ENCODE results near the gene HMGB3. TPM values are rescaled to one million over a fixed set of nuclear protein-coding genes. Genes with fewer than 3 reads are reported as not detected.

HMGB3 gene
- total RNA-seq, 4 donors from 2014 or later, result 6.5 to 19.6 (median 12.9) TPM

DNA sequence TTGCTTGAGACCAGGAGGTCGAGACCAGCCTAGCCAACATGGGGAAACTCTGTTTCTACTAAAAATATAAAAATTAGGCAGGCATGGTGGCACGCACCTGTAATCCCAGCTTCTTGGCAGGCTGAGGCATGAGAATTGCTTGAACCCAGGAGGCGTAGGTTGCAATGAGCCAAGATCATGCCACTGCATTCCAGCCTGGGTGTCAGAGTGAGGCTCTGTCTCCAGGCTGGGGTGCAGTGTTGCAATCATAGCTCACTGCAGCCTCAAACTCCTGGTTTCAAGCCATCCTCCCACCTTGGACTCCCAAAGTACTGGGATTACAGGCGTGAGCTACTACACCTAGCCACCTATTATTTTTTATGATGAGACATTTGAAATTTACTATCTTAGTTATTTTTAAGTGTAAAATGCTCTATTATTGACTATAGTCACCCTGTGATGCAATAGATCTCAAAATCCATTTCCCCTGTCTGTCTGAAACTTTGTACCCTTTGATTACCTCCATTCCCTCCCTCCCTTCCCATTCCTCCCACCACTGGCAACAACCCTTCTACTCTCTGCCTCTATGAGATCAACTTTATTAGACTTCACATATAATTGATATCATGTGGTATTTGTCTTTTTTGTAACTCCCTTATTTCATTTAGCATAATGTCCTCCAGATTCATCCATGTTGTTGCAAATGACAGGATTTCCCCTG is 23.4 kb downstream of the HMGB3 start:
- H3K4me3 ChIP-seq, result no peak overlapping the region
- H3K4me1 ChIP-seq, result no peaks in the 10 kb centered on the region
- H3K27me3 ChIP-seq, result no peaks in the 10 kb centered on the region
- DNase-seq (ENCODE audit: low spot score in 2 of 2), result no peak
- H3K27ac ChIP-seq, result no peak overlapping the region
- H3K36me3 ChIP-seq, result no peaks in the 10 kb centered on the region
- WGBS, result 89% methylated on average over 4 of the region's 4 CpGs
- no peaks in the 10 kb centered on the region for H3K9me3 ChIP-seq
- TF ChIP-seq POLR2A (IDR thresholded peaks at IDR 0.05), result no peak
- TF ChIP-seq EP300 (IDR thresholded peaks at IDR 0.05), result no peak
- TF ChIP-seq POLR2AphosphoS5 (IDR thresholded peaks at IDR 0.05), result no peak
- TF ChIP-seq, protein P1, sequence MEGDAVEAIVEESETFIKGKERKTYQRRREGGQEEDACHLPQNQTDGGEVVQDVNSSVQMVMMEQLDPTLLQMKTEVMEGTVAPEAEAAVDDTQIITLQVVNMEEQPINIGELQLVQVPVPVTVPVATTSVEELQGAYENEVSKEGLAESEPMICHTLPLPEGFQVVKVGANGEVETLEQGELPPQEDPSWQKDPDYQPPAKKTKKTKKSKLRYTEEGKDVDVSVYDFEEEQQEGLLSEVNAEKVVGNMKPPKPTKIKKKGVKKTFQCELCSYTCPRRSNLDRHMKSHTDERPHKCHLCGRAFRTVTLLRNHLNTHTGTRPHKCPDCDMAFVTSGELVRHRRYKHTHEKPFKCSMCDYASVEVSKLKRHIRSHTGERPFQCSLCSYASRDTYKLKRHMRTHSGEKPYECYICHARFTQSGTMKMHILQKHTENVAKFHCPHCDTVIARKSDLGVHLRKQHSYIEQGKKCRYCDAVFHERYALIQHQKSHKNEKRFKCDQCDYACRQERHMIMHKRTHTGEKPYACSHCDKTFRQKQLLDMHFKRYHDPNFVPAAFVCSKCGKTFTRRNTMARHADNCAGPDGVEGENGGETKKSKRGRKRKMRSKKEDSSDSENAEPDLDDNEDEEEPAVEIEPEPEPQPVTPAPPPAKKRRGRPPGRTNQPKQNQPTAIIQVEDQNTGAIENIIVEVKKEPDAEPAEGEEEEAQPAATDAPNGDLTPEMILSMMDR (IDR thresholded peaks at IDR 0.05), result no peak

DNA sequence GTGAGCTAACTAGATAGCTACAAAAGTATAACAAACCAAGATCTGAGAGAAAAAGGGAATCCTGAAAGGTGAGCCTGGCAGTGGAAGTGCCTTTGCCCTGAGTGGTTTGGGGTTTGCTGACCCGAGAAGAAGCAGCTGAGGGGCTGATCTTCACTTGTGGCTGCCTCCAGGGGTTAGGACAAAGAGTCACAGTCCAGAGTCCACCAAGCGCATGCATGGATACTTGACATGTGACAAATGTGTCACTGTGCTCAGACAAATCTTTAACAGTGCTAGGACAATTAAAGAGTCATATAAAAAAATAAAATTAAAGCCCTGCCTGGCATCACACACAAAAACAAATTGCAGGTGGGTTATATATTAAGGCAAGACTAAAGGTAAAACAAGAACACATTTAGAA is 26.4 kb downstream of the HMGB3 start:
- Histone ChIP-seq H3K9me3 (no peaks in the 10 kb centered on the region), H3K36me3 (no peaks in the 10 kb centered on the region), H3K4me3 (no peak overlapping the region), H3K27ac (no peak overlapping the region), H3K4me1 (no peaks in the 10 kb centered on the region), H3K27me3 (no peaks in the 10 kb centered on the region)
- TF ChIP-seq EP300 (IDR thresholded peaks at IDR 0.05) (no peak), POLR2AphosphoS5 (IDR thresholded peaks at IDR 0.05) (no peak), POLR2A (IDR thresholded peaks at IDR 0.05) (no peak)
- TF ChIP-seq, protein P1 (IDR thresholded peaks at IDR 0.05), result no peak
- WGBS, result 52% methylated on average over 2 of the region's 2 CpGs
- no peak for DNase-seq (ENCODE audit: low spot score in 2 of 2)

DNA sequence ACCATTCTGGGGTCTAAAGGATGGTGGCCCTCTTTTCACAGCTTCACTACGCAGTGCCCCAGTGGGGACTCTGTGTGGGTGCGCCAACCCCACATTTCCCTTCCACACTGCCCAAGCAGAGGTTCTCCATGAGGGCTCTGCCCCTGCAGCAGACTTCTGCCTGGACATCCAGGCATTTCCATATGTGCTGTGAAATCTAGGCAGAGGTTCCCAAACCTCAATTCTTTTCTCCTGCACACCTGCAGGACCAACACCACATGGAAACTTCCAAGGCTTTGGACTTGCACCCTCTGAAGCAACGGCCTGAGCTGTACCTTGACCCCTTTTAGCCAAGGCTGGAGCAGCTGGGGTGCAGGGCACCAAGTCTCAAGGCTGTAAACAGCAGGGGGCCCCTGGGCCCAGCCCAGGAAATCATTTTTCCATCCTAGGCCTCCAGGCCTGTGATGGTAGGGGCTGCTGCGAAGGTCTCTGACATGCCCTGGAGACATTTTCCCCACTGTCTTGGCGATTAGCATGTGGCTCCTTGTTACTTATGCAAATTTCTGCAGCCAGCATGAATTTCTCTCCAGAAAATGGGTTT is 30.1 kb downstream of the HMGB3 start:
- TF ChIP-seq POLR2A (IDR thresholded peaks at IDR 0.05) (no peak), POLR2AphosphoS5 (IDR thresholded peaks at IDR 0.05) (no peak), EP300 (IDR thresholded peaks at IDR 0.05) (no peak)
- TF ChIP-seq, protein P1 (IDR thresholded peaks at IDR 0.05), result no peak

DNA sequence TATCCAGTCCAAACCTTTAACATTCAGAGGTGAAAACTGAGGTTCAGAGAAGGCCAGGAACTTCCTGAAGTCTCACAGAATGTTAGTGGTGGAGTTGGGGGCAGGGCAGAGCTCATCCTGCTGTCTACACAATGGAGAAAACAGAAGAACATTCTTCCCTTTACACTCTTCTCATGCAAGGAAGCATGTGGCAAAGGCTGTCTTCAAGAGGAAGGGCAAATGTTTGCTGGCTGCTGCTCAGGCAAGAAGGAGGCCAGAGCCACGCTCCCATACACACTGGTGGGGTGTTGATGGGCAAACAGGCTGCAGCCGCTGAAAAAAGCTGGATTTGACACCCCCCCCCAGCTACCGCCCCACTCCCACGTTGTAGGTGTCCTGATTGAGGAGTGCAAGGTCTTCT is 32.5 kb downstream of the HMGB3 start:
- Histone ChIP-seq H3K36me3 (no peaks in the 10 kb centered on the region), H3K27me3 (no peaks in the 10 kb centered on the region), H3K27ac (no peak overlapping the region), H3K4me3 (no peak overlapping the region), H3K9me3 (no peaks in the 10 kb centered on the region), H3K4me1 (no peaks in the 10 kb centered on the region)
- TF ChIP-seq, protein P1 (IDR thresholded peaks at IDR 0.05), result no peak
- TF ChIP-seq POLR2A (IDR thresholded peaks at IDR 0.05) (no peak), POLR2AphosphoS5 (IDR thresholded peaks at IDR 0.05) (no peak), EP300 (IDR thresholded peaks at IDR 0.05) (no peak)
- DNase-seq (ENCODE audit: low spot score in 2 of 2), result no peak
- WGBS, result 57% methylated on average over 3 of the region's 4 CpGs

More for the DNA sequence above, 30.1 kb downstream of the HMGB3 start:
- H3K9me3 ChIP-seq, result no peaks in the 10 kb centered on the region
- no peak for DNase-seq (ENCODE audit: low spot score in 2 of 2)
- no peak overlapping the region for H3K4me3 ChIP-seq
- no peaks in the 10 kb centered on the region for H3K36me3 ChIP-seq
- H3K27ac ChIP-seq, result no peak overlapping the region
- 61% methylated on average over 5 of the region's 5 CpGs for WGBS
- no peaks in the 10 kb centered on the region for H3K4me1 ChIP-seq
- no peaks in the 10 kb centered on the region for H3K27me3 ChIP-seq

DNA sequence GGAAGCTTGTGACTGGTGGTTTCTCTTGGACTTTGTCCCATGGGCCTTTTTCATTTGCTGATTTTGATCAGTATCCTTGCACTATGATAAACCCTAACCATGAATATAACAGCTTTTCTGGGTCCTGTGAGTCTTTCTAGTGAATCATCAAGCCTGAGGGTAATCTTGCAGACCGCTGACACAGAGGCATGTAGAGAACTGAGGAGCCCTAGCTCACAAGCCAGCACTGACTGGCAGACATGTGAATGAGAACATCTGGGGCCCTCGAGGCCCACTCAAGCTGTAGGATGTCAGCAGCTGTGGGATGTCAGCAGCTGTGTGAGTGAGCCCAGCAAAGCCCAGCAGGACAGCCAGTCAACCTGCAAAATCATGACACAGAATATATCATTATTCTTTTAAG is 36.7 kb downstream of the HMGB3 start:
- no peak for DNase-seq (ENCODE audit: low spot score in 2 of 2)
- 34% methylated on average over 2 of the region's 2 CpGs for WGBS

More for the DNA sequence above, 36.7 kb downstream of the HMGB3 start:
- Histone ChIP-seq H3K27ac (no peak overlapping the region), H3K9me3 (no peaks in the 10 kb centered on the region), H3K4me3 (no peak overlapping the region), H3K36me3 (no peaks in the 10 kb centered on the region), H3K4me1 (no peaks in the 10 kb centered on the region), H3K27me3 (no peaks in the 10 kb centered on the region)
- no peak for TF ChIP-seq EP300 (IDR thresholded peaks at IDR 0.05)
- TF ChIP-seq POLR2A (IDR thresholded peaks at IDR 0.05), result no peak
- TF ChIP-seq, protein P1 (IDR thresholded peaks at IDR 0.05), result no peak
- TF ChIP-seq POLR2AphosphoS5 (IDR thresholded peaks at IDR 0.05), result no peak
